Endothelial cell of umbilical vein (primary cell): ENCODE data around the gene LRRC8C. TPM values are rescaled to one million over a fixed set of nuclear protein-coding genes. Genes with fewer than 3 reads are reported as not detected.
"Not testable (repeated sequence)": the region's sequence is repeated elsewhere in the genome, so short reads cannot be mapped to it uniquely, and the experiment has no call there.

Experiments used
- BruUV-seq: library from RNA; stranded (reverse); fragments of 400-500 nt; replicated peaks from 2 replicates; lab custom pipeline; 2021; lab: Mats Ljungman, UMichigan
- CTCF ChIA-PET: fragments of 300-600, 350-600 bp; sonication (Branson Sonifier 250); formaldehyde crosslinking; loops from one replicate; lab custom pipeline; 2021; ENCODE audit warnings: antibody characterized with exemption, inconsistent platforms; lab: Charles Lee
- POLR2A ChIA-PET: fragments of 300-600, 350-600 bp; sonication (Branson Sonifier 250); formaldehyde crosslinking; loops from one replicate; lab custom pipeline; 2021; ENCODE audit warnings: antibody characterized with exemption, inconsistent platforms; lab: Charles Lee
- DNase-seq: peaks from one replicate; pipeline ENCODE4 v3.0.0-alpha.2; 2011; ENCODE audit warnings: low read depth, low spot score
- FAIRE-seq: peaks from 2 replicates; lab custom pipeline; 2011; peaks lifted over from hg19 to GRCh38; lab: Jason Lieb, UNC
- H2AFZ ChIP-seq: 2 replicates; pipeline ENCODE4 v1.6.0; 2012; ENCODE audit warnings: low read depth, low read length, control low read depth, inconsistent platforms
- H3K27ac ChIP-seq: 2 replicates; pipeline ENCODE4 v1.5.1; 2011; ENCODE audit warnings: low read depth, mild to moderate bottlenecking, control low read depth, low read length, moderate library complexity; ENCODE audit not compliant: insufficient read depth
- H3K27me3 ChIP-seq, 2 experiments: 2 replicates each; pipeline versions ENCODE4 v1.6.0 to v1.6.1; 2011; ENCODE audit warnings: low read length in 2 of 2, mixed read lengths in 1 of 2; ENCODE audit not compliant: control insufficient read depth in 2 of 2, insufficient read depth in 2 of 2
- H3K36me3 ChIP-seq, 2 experiments: 2 replicates in 1 of 2; 3 replicates in 1 of 2; pipeline ENCODE4 v1.5.1; 2011; ENCODE audit warnings: low read length in 2 of 2, mild to moderate bottlenecking in 1 of 2, moderate library complexity in 1 of 2; ENCODE audit not compliant: control insufficient read depth in 2 of 2, insufficient read depth in 2 of 2; ENCODE audit errors: extremely low read depth in 1 of 2
- H3K4me1 ChIP-seq: 3 replicates; pipeline ENCODE4 v1.5.1; 2011; ENCODE audit warnings: mild to moderate bottlenecking, low read length; ENCODE audit not compliant: control insufficient read depth, insufficient read depth; ENCODE audit errors: extremely low read depth
- H3K4me2 ChIP-seq: 2 replicates; pipeline ENCODE4 v1.6.1; 2011; ENCODE audit warnings: low read length, control low read depth, mixed read lengths; ENCODE audit not compliant: insufficient read depth
- H3K4me3 ChIP-seq, 3 experiments: fragments of 200-600 bp in 1 of 3; sonication (generic), shearing (Covaris generic) in 1 of 3; replicated peaks in 1 of 3; 2 replicates each; pipeline ENCODE4 v1.5.1; 2011 to 2016; ENCODE audit warnings: control low read depth in 3 of 3, low read length in 3 of 3, mild to moderate bottlenecking in 2 of 3, inconsistent platforms in 1 of 3, low read depth in 1 of 3, moderate library complexity in 1 of 3; ENCODE audit not compliant: insufficient read depth in 1 of 3
- H3K79me2 ChIP-seq: 2 replicates; pipeline ENCODE4 v1.6.0; 2012; ENCODE audit warnings: low read length, inconsistent platforms; ENCODE audit not compliant: control insufficient read depth, insufficient read depth
- H3K9ac ChIP-seq: replicated peaks from 2 replicates; pipeline ENCODE3; 2011; ENCODE audit warnings: low read length, control low read depth; ENCODE audit not compliant: insufficient read depth; ENCODE audit errors: extremely low read depth
- H3K9me1 ChIP-seq: replicated peaks from 3 replicates; pipeline ENCODE4 v1.6.0; 2011; ENCODE audit warnings: mild to moderate bottlenecking, low read length; ENCODE audit not compliant: control insufficient read depth, insufficient read depth; ENCODE audit errors: extremely low read depth
- H3K9me3 ChIP-seq: replicated peaks from 2 replicates; pipeline ENCODE4 v1.5.1; 2012; ENCODE audit warnings: low read length, inconsistent platforms; ENCODE audit not compliant: control insufficient read depth, insufficient read depth
- H4K20me1 ChIP-seq: replicated peaks from 2 replicates; pipeline ENCODE3; 2011; ENCODE audit warnings: mild to moderate bottlenecking, low read length; ENCODE audit not compliant: control insufficient read depth, insufficient read depth; ENCODE audit errors: extremely low read depth
- CTCF ChIP-seq, 2 donors: IDR thresholded peaks; 1 replicate in 1 of 2; 2 replicates in 1 of 2; pipeline ENCODE4 v1.5.1; 2011; ENCODE audit warnings: low read length in 2 of 2, mild to moderate bottlenecking in 2 of 2, moderate library complexity in 2 of 2, control low read depth in 1 of 2, inconsistent platforms in 1 of 2, low read depth in 1 of 2; ENCODE audit not compliant: insufficient read depth in 1 of 2; ENCODE audit errors: extremely low read depth in 1 of 2
- FOS ChIP-seq: IDR thresholded peaks from 2 replicates; pipeline ENCODE4 v1.6.1; 2011; ENCODE audit warnings: mild to moderate bottlenecking, low read length, moderate library complexity, borderline replicate concordance; ENCODE audit not compliant: insufficient read depth
- GATA2 ChIP-seq: IDR thresholded peaks from 2 replicates; pipeline ENCODE4 v1.7.0; 2011; ENCODE audit warnings: low read depth, mild to moderate bottlenecking, moderate library complexity, mixed read lengths, low read length; ENCODE audit not compliant: insufficient read length, insufficient read depth
- POLR2A ChIP-seq: IDR thresholded peaks from 2 replicates; pipeline ENCODE4 v1.6.1; 2012; ENCODE audit warnings: low read depth, mild to moderate bottlenecking, control low read depth, low read length
- dilution Hi-C: fragments of 300-500 bp; cut with MboI; formaldehyde crosslinking; loops from one replicate; pipeline ENCODE4 v1.15.0; 2019; ENCODE audit warnings: low sequenced_read_pairs; ENCODE audit not compliant: extremely low pct_ligation_motif_present
- intact Hi-C: fragments of 100-400 bp; cut with micrococcal nuclease; formaldehyde crosslinking; loops from one replicate; pipeline ENCODE4 v1.10.0; 2022
- polyA plus RNA-seq, 4 experiments: library from polyadenylated mRNA; depleted of rRNA in 3 of 4; stranded (reverse) in 3 of 4; unstranded in 1 of 4; fragments of >200 nt; gene quantifications; 2 replicates each; pipeline versions ENCODE4 v1.2.1 to v1.2.3, GENCODE V29; 2011 to 2012; ENCODE audit warnings: missing spikeins in 1 of 4
- total RNA-seq: library from RNA; stranded (reverse); gene quantifications from 2 replicates; pipeline ENCODE4 v1.2.3, GENCODE V29; 2021

Gene LRRC8C
- total and polyA plus RNA-seq, 2 donors (not counting 3 experiments of a cell fraction or from before 2014, with no cell fraction given): 33.6 to 51.5 TPM

GRCh38 chr1:89629146-89629545, 3.8 kb upstream of the LRRC8C start:
- BruUV-seq: no TSS peak
- no peak for TF ChIP-seq GATA2
- TF ChIP-seq FOS: no peak
- no peak for TF ChIP-seq POLR2A
- no peak for TF ChIP-seq CTCF (IDR thresholded peaks at IDR 0.05; ENCODE audit: extremely low read depth in 1 of 2, insufficient read depth in 1 of 2, low read depth in 1 of 2, low read length in 2 of 2)
- Histone ChIP-seq H3K9me1 (no peaks in the 10 kb centered on the region), H3K9ac (no peak overlapping the region), H3K4me2 (no peak overlapping the region), H3K4me1 (peaks cover 11% of the 10 kb centered on the region), H2AFZ (no peak overlapping the region), H3K36me3 (no peaks in the 10 kb centered on the region), H3K9me3 (no peaks in the 10 kb centered on the region), H3K27ac (no peak overlapping the region), H3K27me3 (no peaks in the 10 kb centered on the region), H3K79me2 (peaks cover 12% of the 10 kb centered on the region), H3K4me3 (no peak overlapping the region), H4K20me1 (no peaks in the 10 kb centered on the region)
- intact Hi-C loops (no loop called here), dilution Hi-C loops (no loop called here)
- POLR2A ChIA-PET: no interaction called here
- FAIRE-seq (no peak), DNase-seq (no peak)
- CTCF ChIA-PET: interaction anchor here (10.8 kb wide), 1 partner anchor 135 kb away, joined by 230 read pairs; no protein-coding TSS in a partner anchor

GRCh38 chr1:89629600-89629999, 3.3 kb upstream of the LRRC8C start:
- H3K9me3 ChIP-seq, H3K36me3 ChIP-seq, H3K4me2 ChIP-seq, BruUV-seq, intact Hi-C loops, H3K27ac ChIP-seq, H2AFZ ChIP-seq, POLR2A ChIA-PET, H3K27me3 ChIP-seq, DNase-seq, H3K4me3 ChIP-seq, dilution Hi-C loops, FAIRE-seq, H3K9me1 ChIP-seq, H4K20me1 ChIP-seq, H3K9ac ChIP-seq: not testable (repeated sequence)
- CTCF ChIA-PET: interaction anchor here (0.8 to 10.8 kb wide), 2 partner anchors 135 to 175 kb away, joined by 3 to 230 read pairs; no protein-coding TSS in a partner anchor
- Histone ChIP-seq H3K4me1 (peaks cover 11% of the 10 kb centered on the region), H3K79me2 (peaks cover 16% of the 10 kb centered on the region)
